NCI-H82 (cell line): ENCODE data around the gene DOCK1.
A peak's percentile ranks its signal among the peaks of the same experiment; 100 is the strongest.

Experiments used
- DNase-seq: peaks from one replicate; lab custom pipeline; 2025; lab: John Stamatoyannopoulos, UW

DOCK1 gene

GRCh38 chr10:127142856-127143255 lies 237.6 kb downstream of the DOCK1 start:
- DNase-seq, result no peak

DNA sequence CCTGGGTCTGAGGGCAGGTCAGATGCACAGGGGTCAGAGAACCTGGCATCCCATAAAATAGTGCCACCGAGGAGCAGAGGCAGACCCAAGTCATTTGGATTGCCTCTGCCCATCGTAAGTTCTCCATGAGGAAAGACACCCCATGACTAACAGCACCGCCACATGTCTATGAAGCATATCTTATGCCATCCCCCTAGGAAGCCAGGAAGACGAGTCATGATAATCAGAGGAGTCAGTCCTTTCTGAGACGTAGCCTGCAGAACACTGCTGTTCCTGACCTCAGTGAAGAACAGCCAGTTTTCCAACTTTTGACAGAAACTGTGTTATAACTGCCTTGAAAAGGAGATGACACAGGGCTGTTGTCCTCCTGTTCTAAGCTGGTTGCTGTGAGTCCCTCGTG lies 239.9 kb downstream of the DOCK1 start:
- no peak for DNase-seq

DNA sequence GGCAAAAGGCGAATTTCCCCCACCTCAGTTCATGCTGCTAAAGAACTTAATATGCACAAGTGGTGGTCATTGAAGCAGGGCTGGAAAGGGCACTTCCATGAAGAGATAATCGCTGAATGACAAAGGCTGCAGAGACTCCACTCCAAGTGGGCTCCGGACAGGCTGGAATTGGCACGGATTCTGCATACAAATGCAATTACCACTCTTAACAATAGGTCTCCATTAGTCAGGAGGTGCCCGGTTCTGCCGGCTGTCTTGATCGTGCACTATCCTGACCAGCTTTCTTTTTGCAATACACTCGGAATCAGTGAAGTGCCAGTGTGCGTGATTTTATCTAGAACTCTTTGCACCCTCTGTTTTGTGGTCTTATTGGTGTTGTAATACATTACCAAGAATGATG lies 241.4 kb downstream of the DOCK1 start:
- DNase-seq, result no peak

DNA sequence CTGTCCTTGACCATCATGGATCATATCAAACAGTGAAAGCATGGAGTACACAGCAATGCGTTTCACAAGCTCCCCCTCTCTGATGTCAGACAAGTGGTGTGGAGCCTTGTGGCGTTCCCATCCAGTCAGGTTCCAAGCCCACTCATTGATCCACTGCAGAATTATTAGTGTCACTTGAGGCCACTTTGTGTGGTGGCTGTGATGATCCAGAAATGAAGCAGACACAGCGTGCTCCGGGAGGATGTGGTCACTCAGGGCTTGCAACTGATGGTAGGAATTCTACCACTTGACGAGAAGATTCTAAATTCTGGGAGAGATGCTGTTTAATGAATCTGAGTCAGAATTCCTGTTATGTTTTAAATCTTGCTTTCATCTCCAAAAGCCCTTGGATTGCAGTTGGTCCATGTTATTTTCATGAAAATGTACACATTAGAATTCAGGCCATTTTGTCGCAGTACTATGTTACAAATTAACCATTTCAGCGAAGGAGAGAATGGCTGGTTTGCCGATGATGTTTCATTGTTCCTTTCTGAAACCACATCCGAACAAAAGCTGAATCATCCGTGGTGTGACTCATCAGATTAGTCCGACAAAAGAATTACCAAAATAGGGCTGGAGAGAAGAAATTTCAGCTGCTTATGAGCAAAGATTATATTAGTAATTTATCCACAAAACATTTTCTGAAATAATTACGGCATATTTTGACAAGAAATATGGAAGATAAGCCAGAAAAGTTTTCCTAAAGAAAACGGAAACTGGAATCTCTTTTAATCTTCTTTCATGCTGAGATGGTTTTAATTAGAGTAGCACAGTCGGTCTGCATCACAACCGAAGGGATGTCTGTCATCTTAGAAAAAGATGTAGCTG lies 243.1 kb downstream of the DOCK1 start:
- DNase-seq, result no peak

DNA sequence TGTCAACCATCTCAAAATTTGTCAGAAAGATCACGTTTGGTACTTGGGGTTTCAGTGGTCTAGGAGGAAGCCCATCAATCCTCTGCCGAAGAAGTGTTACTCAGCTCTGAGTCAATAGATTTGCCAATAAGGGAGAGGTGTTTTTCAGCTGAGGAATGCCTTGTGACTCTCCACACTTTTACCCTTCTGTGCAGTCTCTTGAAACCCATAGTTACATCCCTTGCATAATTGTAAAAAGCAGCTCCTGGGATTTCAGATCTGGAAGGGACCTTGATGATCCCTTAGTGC lies 243.6 kb downstream of the DOCK1 start:
- DNase-seq, result no peak

DNA sequence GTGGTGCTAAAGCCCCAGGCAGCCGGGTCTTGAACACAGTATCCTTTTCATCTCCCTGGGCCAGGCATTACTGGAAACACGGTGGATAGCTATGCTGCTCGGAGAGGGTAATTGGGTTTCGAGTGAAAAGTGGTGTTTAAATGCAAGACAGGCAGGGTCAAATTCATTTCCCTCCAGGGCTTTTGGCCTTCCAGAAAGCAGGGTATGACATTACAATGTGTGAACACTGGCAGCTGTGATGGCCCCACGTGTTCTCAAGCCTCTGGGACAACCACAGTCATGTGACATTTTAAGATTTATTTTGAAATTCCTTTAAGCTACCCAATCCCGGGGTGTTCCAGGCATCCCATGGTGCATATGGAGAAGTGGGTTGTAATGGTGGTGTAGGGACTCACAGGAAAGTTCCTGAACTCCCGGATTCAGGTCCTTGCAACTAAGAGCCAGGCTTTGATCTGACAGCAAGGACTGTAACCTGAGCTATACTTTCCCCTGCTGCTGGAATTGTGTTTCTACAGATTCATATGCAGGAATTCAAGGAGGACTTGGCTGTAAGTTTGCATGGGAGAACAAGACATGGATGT lies 244.4 kb downstream of the DOCK1 start:
- peak; percentile 16 for DNase-seq

- peak; percentile 90 for DNase-seq
Observed at GRCh38 chr10:127150136-127150535, 244.9 kb downstream of the DOCK1 start.

GRCh38 chr10:127151541-127151940 lies 246.3 kb downstream of the DOCK1 start:
- DNase-seq, result no peak

GRCh38 chr10:127151981-127152699 lies 246.9 kb downstream of the DOCK1 start:
- DNase-seq, result no peak

DNA sequence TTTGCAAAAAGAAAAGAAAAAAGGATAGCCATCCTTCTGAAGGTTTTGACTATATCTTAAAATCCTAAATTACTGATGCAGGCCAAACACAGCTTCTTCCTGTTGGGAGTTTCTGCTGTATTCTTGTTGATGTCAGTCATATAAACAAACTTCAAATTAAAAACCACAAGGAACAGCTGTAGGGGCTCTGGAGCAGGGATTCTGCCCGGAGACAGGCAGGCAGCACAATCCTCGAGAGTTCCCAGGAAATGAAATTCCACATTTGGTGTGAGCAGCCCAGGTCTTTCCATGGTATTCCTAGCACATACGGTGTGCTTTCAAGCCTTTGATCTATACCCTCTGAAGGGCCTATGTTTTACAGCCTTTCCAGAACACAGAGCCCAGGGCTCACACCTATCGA lies 248.0 kb downstream of the DOCK1 start:
- no peak for DNase-seq

DNA sequence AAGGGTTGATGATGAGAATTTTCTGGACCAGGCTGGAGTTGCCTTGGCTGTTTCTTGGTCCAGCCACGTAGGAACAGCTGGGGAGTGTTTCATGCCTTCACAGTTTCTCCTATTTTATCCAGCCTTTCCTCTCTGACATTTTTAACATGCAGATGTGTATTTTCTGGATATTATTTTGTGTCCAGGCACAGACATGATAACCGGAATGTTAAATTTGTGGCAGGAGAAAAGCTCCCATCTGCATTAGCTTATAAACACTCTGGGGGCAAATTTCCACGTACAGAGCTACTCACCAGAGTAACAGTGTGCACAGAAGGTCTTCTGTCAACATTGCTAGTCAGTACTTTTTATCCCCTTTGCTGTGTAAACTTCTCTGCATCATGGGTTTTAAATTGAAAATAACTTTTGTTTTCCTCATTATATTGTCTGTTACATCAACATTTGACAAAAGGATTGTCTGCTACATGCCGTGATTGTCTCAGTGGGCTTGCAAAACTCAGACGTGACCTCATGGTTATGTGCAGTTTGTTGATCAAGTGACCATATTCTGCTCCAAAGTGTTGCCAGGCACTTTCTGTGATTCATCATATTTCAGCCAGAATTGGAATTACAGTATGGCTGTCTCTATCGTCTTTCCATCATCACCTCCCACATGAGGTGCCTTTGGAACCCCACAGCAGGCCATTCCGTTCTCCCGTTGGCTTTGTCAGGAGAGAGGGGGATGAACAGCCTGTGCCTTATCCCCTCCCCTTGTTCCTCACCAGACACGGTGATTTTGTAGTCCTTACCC lies 249.8 kb downstream of the DOCK1 start:
- no peak for DNase-seq

DNA sequence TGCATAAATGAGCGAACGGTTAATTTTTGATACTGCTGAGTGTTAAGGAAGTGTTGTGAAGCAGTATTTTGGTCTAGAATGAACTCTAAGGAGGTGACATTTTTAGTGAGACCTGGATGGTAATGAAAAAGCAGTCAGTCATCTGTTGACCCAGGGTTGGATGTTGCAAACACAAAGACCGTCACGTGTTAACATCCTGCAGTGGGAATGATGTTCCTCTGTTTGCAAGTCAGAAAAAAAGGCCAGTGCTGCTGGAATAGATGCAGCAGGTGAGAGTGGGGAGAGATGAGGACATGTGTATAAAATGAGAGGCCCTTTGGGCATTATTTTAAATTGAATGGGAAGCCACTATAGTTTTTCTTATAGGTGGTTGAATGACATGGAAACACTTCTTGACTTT lies 251.9 kb downstream of the DOCK1 start:
- no peak for DNase-seq

- DNase-seq, result peak; percentile 73
Observed at GRCh38 chr10:127157506-127158200, 252.4 kb downstream of the DOCK1 start.

DNA sequence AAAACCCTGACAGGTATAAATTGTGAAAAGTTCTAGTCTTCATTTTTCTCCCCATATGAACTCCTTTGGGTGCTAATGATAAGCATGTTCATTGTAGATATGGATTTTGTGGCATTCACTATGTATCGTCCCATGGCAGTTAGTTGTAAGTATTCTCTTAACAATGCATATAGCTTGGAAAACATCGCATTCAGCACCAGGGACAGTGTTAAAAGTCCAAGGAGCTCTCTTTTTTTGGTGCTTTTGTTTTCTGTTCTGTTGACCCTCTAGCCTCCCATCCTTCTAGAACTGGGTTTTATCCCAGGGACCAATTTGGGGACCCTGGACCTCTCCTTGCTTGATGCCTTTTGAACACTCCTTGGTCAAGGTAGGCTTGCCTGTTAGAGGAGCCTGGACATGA lies 253.4 kb downstream of the DOCK1 start:
- DNase-seq, result no peak

GRCh38 chr10:127159648-127160245 lies 254.5 kb downstream of the DOCK1 start:
- DNase-seq, result no peak

DNA sequence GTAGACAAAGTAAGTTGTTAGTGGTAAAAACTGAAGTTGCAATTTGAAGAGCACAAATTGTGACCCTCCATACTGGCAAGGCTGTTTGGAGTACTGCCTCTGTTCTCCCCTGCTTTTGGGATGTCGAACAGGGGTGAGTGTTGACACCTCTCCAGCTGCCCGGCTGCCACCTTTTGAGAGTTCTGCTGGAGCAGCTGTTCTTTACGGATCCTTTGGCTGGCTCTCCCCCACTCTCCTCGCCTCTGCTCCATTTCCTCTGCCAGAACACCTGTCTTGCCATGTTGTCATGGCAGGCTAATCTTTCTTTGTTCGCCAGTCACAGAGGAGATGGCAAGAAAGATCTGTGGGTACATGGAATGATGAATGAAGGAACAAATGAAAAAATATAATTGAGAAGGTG lies 256.3 kb downstream of the DOCK1 start:
- DNase-seq, result peak; percentile 55

DNA sequence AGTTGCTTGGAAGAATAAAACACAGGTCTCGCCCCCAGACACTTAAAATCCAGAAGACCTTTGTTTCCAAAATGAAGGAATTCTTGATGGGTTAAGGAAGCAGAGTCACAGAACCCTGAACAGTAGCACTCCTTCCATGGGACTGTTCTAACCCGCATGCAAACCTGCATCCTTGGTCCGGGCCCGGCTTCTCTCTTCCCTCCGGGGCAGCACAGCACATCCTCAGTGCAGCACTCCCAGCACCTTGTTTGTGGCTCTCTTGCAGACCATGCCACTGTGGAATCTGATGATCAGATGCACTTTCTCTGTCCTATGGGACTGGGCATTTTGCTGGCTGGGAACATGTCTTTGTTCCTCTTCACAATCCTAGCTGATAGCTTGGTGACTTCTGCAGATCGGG lies 257.6 kb downstream of the DOCK1 start:
- no peak for DNase-seq

- no peak for DNase-seq
Observed at GRCh38 chr10:127168261-127168660, 263.0 kb downstream of the DOCK1 start.

GRCh38 chr10:127174866-127175265 lies 269.6 kb downstream of the DOCK1 start:
- no peak for DNase-seq

GRCh38 chr10:127175357-127176110 lies 270.3 kb downstream of the DOCK1 start:
- no peak for DNase-seq

- no peak for DNase-seq
Observed at GRCh38 chr10:127176649-127177048, 271.4 kb downstream of the DOCK1 start.
